K562 (cell line): ENCODE results near the gene PDE4A. TPM values are rescaled to one million over a fixed set of nuclear protein-coding genes. Genes with fewer than 3 reads are reported as not detected.

Experiments used
- BRCA1 ChIP-seq, 2 experiments: fragments of 450-650 bp in 1 of 2; sonication (generic) in 1 of 2; formaldehyde crosslinking in 1 of 2; IDR thresholded peaks; 2 replicates each; pipeline versions ENCODE4 v1.5.0 to v1.6.1; 2017 to 2020; ENCODE audit warnings: mild to moderate bottlenecking in 1 of 2, missing genetic modification reagents in 1 of 2
- C11orf30 ChIP-seq: fragments of 450-650 bp; IDR thresholded peaks from 2 replicates; pipeline ENCODE4 v1.6.1; 2016; ENCODE audit warnings: low read depth, mild to moderate bottlenecking
- CAMTA2 ChIP-seq: fragments of 250-450 bp; sonication (Bioruptor Pico); conservative IDR thresholded peaks from 2 replicates; pipeline ENCODE4 v1.5.1; 2022
- CC2D1A ChIP-seq: fragments of 450-650 bp; IDR thresholded peaks from 2 replicates; pipeline ENCODE4 v1.6.1; 2017; ENCODE audit warnings: mild to moderate bottlenecking
- DPF2 ChIP-seq: fragments of 450-650 bp; IDR thresholded peaks from 2 replicates; pipeline ENCODE4 v1.6.1; 2016
- E2F3 ChIP-seq: fragments of 250-450 bp; sonication (Bioruptor Pico); IDR thresholded peaks from 2 replicates; pipeline ENCODE4 v1.4.0; 2020; ENCODE audit warnings: mild to moderate bottlenecking
- ELF2 ChIP-seq: fragments of 250-450 bp; sonication (Bioruptor Pico); IDR thresholded peaks from 2 replicates; pipeline ENCODE4 v1.5.0; 2021; ENCODE audit warnings: mild to moderate bottlenecking
- FOSL1 ChIP-seq: fragments of 200-800 bp; sonication (Bioruptor generic); conservative IDR thresholded peaks from 2 replicates; pipeline ENCODE4 v1.6.1; 2016; ENCODE audit warnings: missing genetic modification characterization, missing compliant biosample characterization
- HOXB6 ChIP-seq: fragments of 250-450 bp; sonication (Bioruptor Pico); IDR thresholded peaks from 2 replicates; pipeline ENCODE4 v1.5.1; 2022; ENCODE audit warnings: mild to moderate bottlenecking, borderline replicate concordance
- KAT8 ChIP-seq: fragments of 450-650 bp; IDR thresholded peaks from 2 replicates; pipeline ENCODE4 v1.6.1; 2016; ENCODE audit warnings: low read depth, mild to moderate bottlenecking
- KHSRP ChIP-seq: fragments of 450-650 bp; IDR thresholded peaks from 2 replicates; pipeline ENCODE4 v1.6.1; 2017
- MEF2A ChIP-seq: IDR thresholded peaks from 2 replicates; pipeline ENCODE4 v1.6.1; 2011; ENCODE audit warnings: low read depth, mild to moderate bottlenecking, low read length, moderate library complexity; ENCODE audit not compliant: control insufficient read depth
- MTA3 ChIP-seq: fragments of 450-650 bp; formaldehyde crosslinking; IDR thresholded peaks from 2 replicates; pipeline ENCODE4 v1.6.1; 2017; ENCODE audit warnings: mild to moderate bottlenecking, borderline replicate concordance
- OTX1 ChIP-seq: fragments of 450-650 bp; formaldehyde crosslinking; IDR thresholded peaks from 2 replicates; pipeline ENCODE4 v1.4.0; 2022; ENCODE audit warnings: mild to moderate bottlenecking
- PCBP2 ChIP-seq: fragments of 200-400 bp; formaldehyde crosslinking; IDR thresholded peaks from 2 replicates; pipeline ENCODE4 v1.6.1; 2018; ENCODE audit warnings: low read length, low read depth, mild to moderate bottlenecking, moderate library complexity; ENCODE audit not compliant: poor library complexity, severe bottlenecking
- POLR2G ChIP-seq: fragments of 200-400 bp; formaldehyde crosslinking; IDR thresholded peaks from 2 replicates; pipeline ENCODE4 v1.6.1; 2017; ENCODE audit warnings: low read depth, mild to moderate bottlenecking, antibody characterized with exemption, low read length, moderate library complexity
- RBFOX2 ChIP-seq: fragments of 200-400 bp; formaldehyde crosslinking; IDR thresholded peaks from 2 replicates; pipeline ENCODE4 v1.6.1; 2017; ENCODE audit warnings: low read depth, mild to moderate bottlenecking, low read length, moderate library complexity
- RBM15 ChIP-seq: fragments of 200-400 bp; formaldehyde crosslinking; IDR thresholded peaks from 2 replicates; pipeline ENCODE4 v1.6.1; 2018; ENCODE audit warnings: mild to moderate bottlenecking, low read length, moderate library complexity; ENCODE audit not compliant: insufficient read depth
- SIN3A ChIP-seq, 2 experiments: fragments of 150-350 bp in 1 of 2; IDR thresholded peaks; 2 replicates each; pipeline ENCODE4 v1.6.1; 2011 to 2016; ENCODE audit warnings: borderline replicate concordance in 2 of 2, low read depth in 2 of 2, low read length in 2 of 2, mild to moderate bottlenecking in 2 of 2, moderate library complexity in 2 of 2; ENCODE audit not compliant: control insufficient read depth in 1 of 2
- SMARCC2 ChIP-seq: fragments of 450-650 bp; IDR thresholded peaks from 2 replicates; pipeline ENCODE4 v1.6.1; 2017; ENCODE audit warnings: antibody characterized with exemption, moderate library complexity, mild to moderate bottlenecking, low read depth
- TEAD2 ChIP-seq: fragments of 450-650 bp; IDR thresholded peaks from 2 replicates; pipeline ENCODE4 v1.6.1; 2016; ENCODE audit warnings: missing genetic modification characterization, control low read depth, missing compliant biosample characterization
- ZNF780A ChIP-seq: fragments of 250-450 bp; sonication (Bioruptor Pico); IDR thresholded peaks from 2 replicates; pipeline ENCODE4 v1.5.0; 2021; ENCODE audit warnings: mild to moderate bottlenecking
- polyA plus RNA-seq, 8 experiments: library from polyadenylated mRNA; depleted of rRNA in 4 of 8; stranded (reverse) in 5 of 8; unstranded in 3 of 8; fragments of >200 nt; fragmentation: Nextera tagmentation in 2 of 8; fragmentation: Illumina TruSeq in 1 of 8; extraction: Ambion mirVana in 2 of 8; extraction: Trizol in 1 of 8; gene quantifications; 2 replicates each; pipeline versions ENCODE4 v1.2.1 to v1.2.3, GENCODE V29; 2011 to 2014; ENCODE audit warnings: inconsistent platforms in 1 of 8, missing spikeins in 1 of 8
- total RNA-seq, 7 experiments: library from RNA; depleted of rRNA in 6 of 7; stranded (reverse); fragments of >200 nt in 6 of 7; fragmentation: Illumina TruSeq in 2 of 7; extraction: Trizol in 2 of 7; gene quantifications; 2 replicates each; pipeline versions ENCODE4 v1.2.1 to v1.2.3, GENCODE V29; 2011 to 2021; ENCODE audit warnings: low replicate concordance in 1 of 7
- TF ChIP-seq, protein P1 (sequence below): fragments of 450-650 bp; formaldehyde crosslinking; IDR thresholded peaks from 2 replicates; pipeline ENCODE4 v1.4.0; 2020; ENCODE audit warnings: mild to moderate bottlenecking, moderate library complexity
- TF ChIP-seq, protein P2 (sequence below): sonication (generic); formaldehyde crosslinking; IDR thresholded peaks from 2 replicates; pipeline ENCODE4 v1.8.0; 2022; ENCODE audit warnings: mild to moderate bottlenecking, missing genetic modification reagents
- TF ChIP-seq, protein P3 (sequence below): fragments of 200-800 bp; sonication (Bioruptor generic); IDR thresholded peaks from 2 replicates; pipeline ENCODE4 v1.6.1; 2017; ENCODE audit warnings: missing genetic modification characterization, missing compliant biosample characterization

Gene PDE4A
- total and polyA plus RNA-seq, 9 of the 15 experiments (the other 6 are each of a cell fraction or from before 2014, with no cell fraction given): 0.66 to 26.9 (median 4.6) TPM

DNA sequence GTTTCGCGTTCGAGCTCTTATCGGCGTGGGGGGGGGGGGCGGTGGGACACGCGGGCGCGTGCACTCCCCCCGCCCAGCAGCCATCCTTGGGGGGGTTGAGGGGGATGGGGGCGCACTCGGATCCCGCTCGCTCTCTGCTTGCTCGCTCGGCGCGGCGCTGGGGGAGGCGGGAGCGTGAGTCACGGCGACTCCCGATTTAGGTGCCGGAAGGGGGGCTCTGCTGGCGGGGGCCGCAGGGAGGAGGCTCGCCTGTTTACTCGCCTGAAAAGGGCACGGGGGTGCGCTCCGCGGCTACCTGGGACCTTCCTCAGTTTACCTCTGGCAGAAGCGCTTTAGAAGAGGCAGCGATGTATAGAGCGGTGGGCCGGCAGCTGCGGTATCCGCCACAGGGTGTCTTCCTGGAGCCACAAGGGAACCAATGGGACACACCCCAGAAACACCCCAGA lies 1.1 kb upstream of the PDE4A start (continued):
- TF ChIP-seq HOXB6 (no peak), RBFOX2 (peak; percentile 71; the same call in 1 of the 2 replicates), MEF2A (peak; percentile 68; the same call in 1 of the 2 replicates), MTA3 (no peak), BRCA1 (IDR thresholded peaks at IDR 0.05) (no peak), BRCA1 (CRISPR knock-in tag; IDR thresholded peaks at IDR 0.05) (no peak), SMARCC2 (0 out of 2 replicates have a peak, but pooled peaks have one; percentile 39), SIN3A (IDR thresholded peaks at IDR 0.05; ENCODE audit: borderline replicate concordance in 2 of 2, control insufficient read depth in 1 of 2, low read depth in 2 of 2, low read length in 2 of 2) (peak in 1 of 2 experiments; percentile 15; a peak in 1 of 4 replicates), RBM15 (no peak), CC2D1A (peak; percentile 55; the same call in 1 of the 2 replicates), OTX1 (CRISPR knock-in tag) (no peak), FOSL1 (tag) (peak; percentile 57; the same call in 1 of the 2 replicates), TEAD2 (tag) (no peak), KHSRP (no peak), CAMTA2 (no peak), E2F3 (CRISPR knock-in tag) (no peak), POLR2G (peak; percentile 58), ZNF780A (no peak), PCBP2 (no peak), DPF2 (peak; percentile 37; the same call in 1 of the 2 replicates), ELF2 (no peak), C11orf30 (no peak), KAT8 (no peak)
- TF ChIP-seq, protein P1, sequence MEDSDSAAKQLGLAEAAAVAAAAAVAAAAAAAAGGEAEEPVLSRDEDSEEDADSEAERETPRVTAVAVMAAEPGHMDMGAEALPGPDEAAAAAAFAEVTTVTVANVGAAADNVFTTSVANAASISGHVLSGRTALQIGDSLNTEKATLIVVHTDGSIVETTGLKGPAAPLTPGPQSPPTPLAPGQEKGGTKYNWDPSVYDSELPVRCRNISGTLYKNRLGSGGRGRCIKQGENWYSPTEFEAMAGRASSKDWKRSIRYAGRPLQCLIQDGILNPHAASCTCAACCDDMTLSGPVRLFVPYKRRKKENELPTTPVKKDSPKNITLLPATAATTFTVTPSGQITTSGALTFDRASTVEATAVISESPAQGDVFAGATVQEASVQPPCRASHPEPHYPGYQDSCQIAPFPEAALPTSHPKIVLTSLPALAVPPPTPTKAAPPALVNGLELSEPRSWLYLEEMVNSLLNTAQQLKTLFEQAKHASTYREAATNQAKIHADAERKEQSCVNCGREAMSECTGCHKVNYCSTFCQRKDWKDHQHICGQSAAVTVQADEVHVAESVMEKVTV: no peak
- TF ChIP-seq, protein P2, sequence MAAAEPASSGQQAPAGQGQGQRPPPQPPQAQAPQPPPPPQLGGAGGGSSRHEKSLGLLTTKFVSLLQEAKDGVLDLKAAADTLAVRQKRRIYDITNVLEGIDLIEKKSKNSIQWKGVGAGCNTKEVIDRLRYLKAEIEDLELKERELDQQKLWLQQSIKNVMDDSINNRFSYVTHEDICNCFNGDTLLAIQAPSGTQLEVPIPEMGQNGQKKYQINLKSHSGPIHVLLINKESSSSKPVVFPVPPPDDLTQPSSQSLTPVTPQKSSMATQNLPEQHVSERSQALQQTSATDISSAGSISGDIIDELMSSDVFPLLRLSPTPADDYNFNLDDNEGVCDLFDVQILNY (CRISPR knock-in tag): no peak
- TF ChIP-seq, protein P3, sequence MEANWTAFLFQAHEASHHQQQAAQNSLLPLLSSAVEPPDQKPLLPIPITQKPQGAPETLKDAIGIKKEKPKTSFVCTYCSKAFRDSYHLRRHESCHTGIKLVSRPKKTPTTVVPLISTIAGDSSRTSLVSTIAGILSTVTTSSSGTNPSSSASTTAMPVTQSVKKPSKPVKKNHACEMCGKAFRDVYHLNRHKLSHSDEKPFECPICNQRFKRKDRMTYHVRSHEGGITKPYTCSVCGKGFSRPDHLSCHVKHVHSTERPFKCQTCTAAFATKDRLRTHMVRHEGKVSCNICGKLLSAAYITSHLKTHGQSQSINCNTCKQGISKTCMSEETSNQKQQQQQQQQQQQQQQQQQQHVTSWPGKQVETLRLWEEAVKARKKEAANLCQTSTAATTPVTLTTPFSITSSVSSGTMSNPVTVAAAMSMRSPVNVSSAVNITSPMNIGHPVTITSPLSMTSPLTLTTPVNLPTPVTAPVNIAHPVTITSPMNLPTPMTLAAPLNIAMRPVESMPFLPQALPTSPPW (CRISPR knock-in tag): peak; percentile 85
